NAMALWA (cell line): ENCODE data around the gene CDCA3.
"Not testable (repeated sequence)": the region's sequence is repeated elsewhere in the genome, so short reads cannot be mapped to it uniquely, and the experiment has no call there.

Source experiments
- DNase-seq: peaks from one replicate; pipeline ENCODE4 v3.0.0-alpha.2; 2015; ENCODE audit warnings: low spot score

The CDCA3 gene

DNA sequence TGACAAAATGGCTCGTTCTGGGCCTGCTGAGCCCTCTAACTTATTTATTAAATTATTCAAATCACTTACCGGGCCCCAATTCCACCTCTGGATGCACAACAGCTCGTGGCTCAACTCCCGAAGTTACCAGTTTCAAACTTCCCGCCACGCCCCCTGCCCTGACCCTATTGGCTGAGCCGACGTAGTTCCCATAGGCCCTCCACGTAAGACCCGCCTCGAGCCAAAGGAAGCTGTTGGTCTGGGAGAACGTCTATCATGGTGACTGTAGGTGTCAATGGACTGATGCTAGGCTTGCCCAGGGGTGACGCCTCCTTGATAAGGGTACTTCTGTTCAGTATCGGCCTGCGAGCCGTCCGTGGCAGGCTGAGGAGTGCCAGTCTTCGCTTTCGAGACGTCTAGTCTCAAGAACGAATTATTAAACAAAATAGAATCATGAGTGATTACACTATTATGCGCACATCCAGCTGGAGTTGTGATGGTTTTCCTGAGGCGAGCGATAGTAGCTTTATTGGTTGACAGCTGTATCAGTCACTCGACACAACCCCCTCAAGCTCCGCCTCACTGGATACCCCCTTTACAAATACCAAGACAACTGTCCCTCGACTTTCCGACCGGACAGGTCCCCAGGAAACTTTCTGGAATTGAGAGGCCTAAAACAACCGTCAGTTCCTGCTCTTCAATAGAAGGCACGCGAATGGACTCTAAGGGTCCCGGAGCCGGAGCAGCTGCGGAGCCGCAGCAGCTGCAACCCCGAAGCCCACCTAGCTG lies at the start of gene CDCA3:
TSS of gene CDCA3 (minus strand) at position 134 of the 768 bp plus-strand sequence. CDS start 334 bp downstream, outside the sequence.
- peak; percentile 100 for DNase-seq

GRCh38 chr12:6899837-6900519 lies 48.9 kb upstream of the CDCA3 start:
- DNase-seq: no peak

- DNase-seq: no peak
These were observed 48.3 kb upstream of the CDCA3 start for GRCh38 chr12:6899427-6899826.

GRCh38 chr12:6896846-6897435 lies 45.9 kb upstream of the CDCA3 start:
- no peak for DNase-seq

- no peak for DNase-seq
These were observed 43.2 kb upstream of the CDCA3 start for GRCh38 chr12:6894321-6894720.

DNA sequence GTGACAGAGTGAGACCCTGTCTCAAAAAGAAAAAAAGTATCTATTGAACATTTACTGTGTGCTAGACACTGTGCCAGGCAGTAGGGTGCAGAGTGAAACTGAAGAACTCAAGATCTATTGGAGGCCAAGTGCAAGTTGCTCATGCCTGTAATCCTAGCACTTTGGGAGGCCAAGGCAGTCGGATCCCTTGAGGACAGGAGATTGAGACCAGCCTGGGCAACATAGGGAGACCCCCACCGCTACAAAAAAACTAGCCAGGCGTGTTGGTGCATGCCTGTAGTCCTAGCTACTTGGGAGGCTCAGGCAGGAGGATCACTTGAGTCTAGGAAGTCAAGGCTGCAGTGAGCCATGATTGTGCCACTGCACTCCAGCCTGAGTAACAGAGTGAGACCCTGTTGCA lies 41.6 kb upstream of the CDCA3 start:
- DNase-seq: not testable (repeated sequence)

- DNase-seq: no peak
These were observed 40.5 kb upstream of the CDCA3 start for GRCh38 chr12:6891646-6892001.

DNA sequence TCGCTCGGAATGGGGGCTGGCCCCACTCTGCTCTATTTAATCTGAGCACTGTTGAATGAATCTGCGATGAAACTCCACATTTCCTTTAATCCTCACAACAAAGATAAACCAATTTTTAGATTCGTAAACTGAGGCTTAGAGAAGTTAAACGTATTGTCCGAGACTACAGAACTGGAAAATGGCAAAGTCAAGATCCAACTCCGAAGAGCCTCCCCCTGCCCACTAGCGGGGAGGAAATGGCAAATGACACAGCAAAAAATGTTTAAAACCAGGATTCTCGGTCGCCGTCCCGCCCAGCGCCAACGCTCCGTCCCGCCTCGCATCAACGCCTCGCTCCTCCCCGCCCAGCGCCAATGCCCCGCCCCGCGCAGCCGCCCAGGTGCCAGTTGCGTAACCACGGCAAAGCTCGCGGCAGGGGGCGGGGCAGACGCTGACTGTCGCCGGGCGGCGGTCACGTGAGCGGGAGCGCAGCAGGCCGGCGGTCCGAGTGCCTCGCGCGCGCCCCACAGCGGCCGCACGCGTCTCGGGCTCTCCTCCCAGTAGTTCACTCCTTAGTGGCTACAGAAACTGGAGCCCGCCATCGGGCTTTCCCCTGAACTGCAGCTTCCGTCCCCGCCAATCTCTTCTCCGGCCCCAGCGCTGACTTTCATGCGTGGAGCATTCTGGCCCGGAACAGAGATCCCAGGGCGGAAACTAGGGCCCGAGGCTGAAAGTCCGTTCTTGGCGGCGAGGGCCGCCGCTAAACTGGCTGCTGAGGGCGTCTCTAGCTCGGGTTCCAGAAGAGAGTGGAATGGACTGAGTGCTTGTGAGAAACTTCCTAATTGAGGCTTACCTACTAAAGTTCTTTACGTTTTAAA lies 39.9 kb upstream of the CDCA3 start:
- peak; percentile 98 for DNase-seq

GRCh38 chr12:6889775-6890573 lies 38.9 kb upstream of the CDCA3 start:
- DNase-seq: not testable (repeated sequence)

- DNase-seq: not testable (repeated sequence)
These were observed 37.7 kb upstream of the CDCA3 start for GRCh38 chr12:6888794-6889193.

DNA sequence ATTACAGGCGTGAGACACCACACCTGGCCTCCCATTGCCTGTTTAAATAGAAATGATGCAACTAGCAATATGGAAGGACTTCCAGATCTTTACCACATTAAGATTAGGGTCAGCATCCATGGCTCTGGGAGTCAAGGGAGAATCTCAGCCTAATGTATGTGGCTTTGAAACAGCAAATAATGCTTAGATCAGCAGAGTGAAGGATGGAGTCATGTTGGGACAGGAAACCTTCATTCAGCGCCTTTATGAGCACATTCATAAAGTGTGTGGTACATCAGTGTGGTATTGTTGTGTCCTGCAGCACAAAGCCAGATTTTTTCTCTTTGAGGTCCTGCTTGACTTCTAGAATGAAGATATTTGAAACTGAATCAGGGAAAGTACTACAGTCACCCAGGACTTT lies 37.3 kb upstream of the CDCA3 start:
- no peak for DNase-seq

- DNase-seq: no peak
These were observed 36.4 kb upstream of the CDCA3 start for GRCh38 chr12:6887460-6887859.

GRCh38 chr12:6886206-6886999 lies 35.3 kb upstream of the CDCA3 start:
- not testable (repeated sequence) for DNase-seq

- DNase-seq: no peak
These were observed 33.5 kb upstream of the CDCA3 start for GRCh38 chr12:6884539-6884938.

- DNase-seq: no peak
These were observed 32.6 kb upstream of the CDCA3 start for GRCh38 chr12:6883683-6884082.

GRCh38 chr12:6883252-6883651 lies 32.2 kb upstream of the CDCA3 start:
- DNase-seq: no peak

- DNase-seq: not testable (repeated sequence)
These were observed 28.7 kb upstream of the CDCA3 start for GRCh38 chr12:6879824-6880223.

DNA sequence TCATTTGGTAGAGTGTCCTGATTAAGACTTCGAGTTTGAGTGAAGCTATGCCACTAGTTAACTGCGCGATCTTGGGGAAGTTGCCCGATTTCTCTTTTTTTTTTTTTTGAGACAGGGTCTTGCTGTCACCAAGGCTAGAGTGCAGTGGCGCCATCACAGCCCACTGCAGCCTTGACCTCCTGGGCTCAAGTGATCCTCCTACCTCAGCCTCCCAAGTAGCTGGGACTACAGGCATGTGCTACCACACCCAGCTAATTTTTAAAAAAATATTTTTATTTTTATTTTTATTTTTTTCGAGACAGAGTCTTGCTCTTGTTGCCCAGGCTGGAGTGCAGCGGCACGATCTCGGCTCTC lies 22.9 kb upstream of the CDCA3 start:
- not testable (repeated sequence) for DNase-seq

- DNase-seq: peak; percentile 99
These were observed 22.3 kb upstream of the CDCA3 start, which contains the start of gene SPSB2 for GRCh38 chr12:6873094-6874014. TSS of gene SPSB2 (minus strand) at chr12:6873303. CDS start at chr12:6872901, 402 bp downstream.
